MM.1S (cell line): ENCODE data around the gene CTNS.
"Not testable (repeated sequence)": the region's sequence is repeated elsewhere in the genome, so short reads cannot be mapped to it uniquely, and the experiment has no call there.

ENCODE experiments used
- DNase-seq: peaks from one replicate; pipeline ENCODE4 v3.0.0-alpha.2; 2015
- H2AFZ ChIP-seq: fragments of 300-600 bp; sonication (generic); 2 replicates; pipeline ENCODE4 v1.6.0; 2016; ENCODE audit warnings: antibody characterized with exemption, low read length
- H3F3A ChIP-seq: fragments of 300-600 bp; sonication (generic); 2 replicates; pipeline ENCODE4 v1.6.1; 2016; ENCODE audit warnings: mild to moderate bottlenecking, antibody characterized with exemption, low read length, moderate library complexity, mixed read lengths; ENCODE audit not compliant: insufficient read depth
- H3K27ac ChIP-seq: fragments of 300-600 bp; sonication (generic); 2 replicates; pipeline ENCODE4 v1.5.1; 2016; ENCODE audit warnings: mild to moderate bottlenecking, low read length
- H3K27me3 ChIP-seq: fragments of 300-600 bp; sonication (generic); replicated peaks from 2 replicates; pipeline ENCODE4 v1.6.0; 2016; ENCODE audit warnings: low read length; ENCODE audit not compliant: insufficient read depth
- H3K36me3 ChIP-seq: fragments of 300-600 bp; sonication (generic); replicated peaks from 2 replicates; pipeline ENCODE4 v1.6.1; 2016; ENCODE audit warnings: mild to moderate bottlenecking, low read length, mixed read lengths; ENCODE audit not compliant: insufficient read depth
- H3K4me1 ChIP-seq: fragments of 300-600 bp; sonication (generic); 2 replicates; pipeline ENCODE4 v1.6.1; 2016; ENCODE audit warnings: low read length, mixed read lengths
- H3K4me2 ChIP-seq: fragments of 300-600 bp; sonication (generic); 2 replicates; pipeline ENCODE4 v1.6.0; 2016; ENCODE audit warnings: low read depth, low read length
- H3K4me3 ChIP-seq: fragments of 300-600 bp; sonication (generic); 2 replicates; pipeline ENCODE4 v1.5.1; 2016; ENCODE audit warnings: low read length, mixed read lengths
- H3K79me2 ChIP-seq: fragments of 300-600 bp; sonication (generic); 2 replicates; pipeline ENCODE4 v1.6.1; 2016; ENCODE audit warnings: mixed run types, low read length, mixed read lengths
- H3K9ac ChIP-seq: fragments of 300-600 bp; sonication (generic); 2 replicates; pipeline ENCODE4 v1.6.1; 2016; ENCODE audit warnings: low read length, mixed read lengths
- H3K9me2 ChIP-seq: fragments of 300-600 bp; sonication (generic); replicated peaks from 2 replicates; pipeline ENCODE4 v1.6.1; 2016; ENCODE audit warnings: mild to moderate bottlenecking, low read length, mixed read lengths; ENCODE audit not compliant: insufficient read depth
- H3K9me3 ChIP-seq: fragments of 300-600 bp; sonication (generic); replicated peaks from 2 replicates; pipeline ENCODE4 v1.6.1; 2016; ENCODE audit warnings: mild to moderate bottlenecking, low read length, mixed read lengths; ENCODE audit not compliant: insufficient read depth
- H4K20me1 ChIP-seq: fragments of 300-600 bp; sonication (generic); 2 replicates; pipeline ENCODE4 v1.6.1; 2016; ENCODE audit warnings: mild to moderate bottlenecking, low read length, moderate library complexity, mixed read lengths; ENCODE audit not compliant: insufficient read depth
- EZH2 ChIP-seq: fragments of 300-600 bp; sonication (generic); optimal IDR thresholded peaks from 2 replicates; pipeline ENCODE3; 2017; ENCODE audit warnings: low read depth, mild to moderate bottlenecking, antibody characterized with exemption, low read length, mixed read lengths
- EZH2phosphoT487 ChIP-seq: fragments of 300-600 bp; sonication (generic); IDR thresholded peaks from 2 replicates; pipeline ENCODE4 v1.6.1; 2018; ENCODE audit warnings: antibody characterized with exemption, low read length
- TF ChIP-seq, protein P1 (sequence below): fragments of 300-600 bp; sonication (generic); IDR thresholded peaks from 2 replicates; pipeline ENCODE4 v1.5.1; 2016; ENCODE audit warnings: antibody characterized with exemption, low read length, mixed read lengths

The CTNS gene

DNA sequence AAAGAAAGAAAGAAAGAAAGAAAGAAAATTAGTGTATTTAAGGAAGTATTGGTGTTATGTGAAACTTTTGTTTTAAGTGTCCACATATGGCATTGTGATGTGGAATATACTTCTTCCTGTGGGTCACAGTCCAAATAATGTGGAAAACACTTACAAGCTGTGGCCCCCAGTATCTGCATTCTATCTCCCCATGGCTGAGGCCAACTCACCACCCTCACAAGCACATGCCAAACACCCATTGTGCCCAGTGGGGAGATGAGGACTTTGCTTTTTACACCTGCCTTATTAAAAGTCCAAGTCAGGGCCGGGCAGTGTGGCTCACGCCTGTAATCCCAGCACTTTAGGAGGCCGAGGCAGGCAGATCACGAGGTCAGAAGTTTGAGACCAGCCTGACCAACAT, 63.4 kb downstream of the CTNS start:
- Histone ChIP-seq H3K4me3 (no peak overlapping the region), H3K9ac (no peak overlapping the region), H4K20me1 (no peaks in the 10 kb centered on the region), H2AFZ (no peak overlapping the region), H3K36me3 (no peaks in the 10 kb centered on the region), H3F3A (no peaks in the 10 kb centered on the region), H3K4me1 (no peaks in the 10 kb centered on the region), H3K4me2 (no peak overlapping the region), H3K9me2 (no peaks in the 10 kb centered on the region), H3K27ac (no peak overlapping the region), H3K79me2 (peaks cover 9% of the 10 kb centered on the region), H3K27me3 (no peaks in the 10 kb centered on the region), H3K9me3 (no peaks in the 10 kb centered on the region)
- TF ChIP-seq EZH2 (no peak), EZH2phosphoT487 (no peak)
- TF ChIP-seq, protein P1, sequence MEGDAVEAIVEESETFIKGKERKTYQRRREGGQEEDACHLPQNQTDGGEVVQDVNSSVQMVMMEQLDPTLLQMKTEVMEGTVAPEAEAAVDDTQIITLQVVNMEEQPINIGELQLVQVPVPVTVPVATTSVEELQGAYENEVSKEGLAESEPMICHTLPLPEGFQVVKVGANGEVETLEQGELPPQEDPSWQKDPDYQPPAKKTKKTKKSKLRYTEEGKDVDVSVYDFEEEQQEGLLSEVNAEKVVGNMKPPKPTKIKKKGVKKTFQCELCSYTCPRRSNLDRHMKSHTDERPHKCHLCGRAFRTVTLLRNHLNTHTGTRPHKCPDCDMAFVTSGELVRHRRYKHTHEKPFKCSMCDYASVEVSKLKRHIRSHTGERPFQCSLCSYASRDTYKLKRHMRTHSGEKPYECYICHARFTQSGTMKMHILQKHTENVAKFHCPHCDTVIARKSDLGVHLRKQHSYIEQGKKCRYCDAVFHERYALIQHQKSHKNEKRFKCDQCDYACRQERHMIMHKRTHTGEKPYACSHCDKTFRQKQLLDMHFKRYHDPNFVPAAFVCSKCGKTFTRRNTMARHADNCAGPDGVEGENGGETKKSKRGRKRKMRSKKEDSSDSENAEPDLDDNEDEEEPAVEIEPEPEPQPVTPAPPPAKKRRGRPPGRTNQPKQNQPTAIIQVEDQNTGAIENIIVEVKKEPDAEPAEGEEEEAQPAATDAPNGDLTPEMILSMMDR: no peak
- no peak for DNase-seq

DNA sequence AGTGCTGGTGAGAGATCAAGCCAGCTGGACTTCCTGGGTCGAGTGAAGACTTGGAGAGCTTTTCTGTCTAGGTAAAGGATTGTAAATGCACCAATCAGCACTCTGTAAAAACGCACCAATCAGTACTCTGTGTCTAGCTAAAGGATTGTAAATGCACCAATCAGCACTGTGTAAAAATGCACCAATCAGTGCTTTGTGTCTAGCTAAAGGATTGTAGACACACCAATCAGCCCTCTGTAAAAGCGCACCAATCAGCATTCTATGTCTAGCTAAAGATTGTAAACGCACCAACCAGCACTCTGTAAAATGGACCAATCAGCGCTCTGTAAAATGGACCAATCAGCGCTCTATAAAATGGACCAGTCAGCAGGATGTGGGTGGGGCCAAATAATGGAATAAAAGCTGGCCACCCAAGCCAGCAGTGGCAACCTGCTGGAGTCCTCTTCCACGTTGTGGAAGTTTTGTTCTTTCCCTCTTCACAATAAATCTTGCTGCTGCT, 65.5 kb downstream of the CTNS start:
- not testable (repeated sequence) for H3F3A ChIP-seq

DNA sequence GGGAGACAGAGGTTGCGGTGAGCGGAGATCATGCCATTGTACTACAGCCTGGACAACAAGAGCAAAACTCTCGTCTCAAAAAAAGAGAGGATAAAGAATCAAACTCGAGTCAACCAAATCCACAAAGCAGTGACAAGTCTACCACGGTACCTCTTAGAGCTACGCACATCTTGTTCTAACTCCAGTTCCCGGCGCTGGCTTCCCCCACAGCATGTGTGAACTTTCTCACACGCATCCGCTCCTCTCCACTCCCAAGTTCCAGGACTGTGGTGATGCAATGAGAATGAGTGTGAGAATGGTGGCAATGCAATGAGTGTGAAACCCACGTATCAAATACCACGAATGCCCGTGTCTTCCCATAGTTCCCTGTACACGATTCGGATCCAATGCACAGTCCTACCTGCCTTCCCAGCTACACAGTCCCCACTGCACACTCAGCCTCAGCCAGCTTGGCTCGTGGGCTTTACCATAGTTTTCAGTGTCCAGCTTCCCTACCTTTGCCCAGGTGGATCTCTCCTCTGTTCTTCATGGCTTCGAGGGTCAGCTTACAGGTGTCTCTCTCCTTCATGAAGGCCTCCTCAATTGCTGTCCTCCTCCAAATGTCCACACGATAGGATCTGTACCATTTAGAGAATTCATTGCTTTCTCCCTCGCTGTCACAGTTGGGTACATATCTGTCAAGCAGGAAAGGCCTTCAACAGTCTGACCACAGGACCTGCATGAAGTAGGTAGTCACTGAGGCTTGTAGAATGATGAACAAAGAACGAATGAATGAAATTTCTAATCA, 68.6 kb downstream of the CTNS start:
- H3K27ac ChIP-seq: no peak overlapping the region
- H3K9me2 ChIP-seq: no peaks in the 10 kb centered on the region
- H3K79me2 ChIP-seq: no peaks in the 10 kb centered on the region
- H3K9me3 ChIP-seq: no peaks in the 10 kb centered on the region
- DNase-seq: no peak
- no peaks in the 10 kb centered on the region for H4K20me1 ChIP-seq
- no peaks in the 10 kb centered on the region for H3K36me3 ChIP-seq
- H3K27me3 ChIP-seq: no peaks in the 10 kb centered on the region
- H3K4me2 ChIP-seq: no peak overlapping the region
- H3K4me3 ChIP-seq: no peak overlapping the region
- peaks cover 4% of the 10 kb centered on the region; the same call in 1 of the 2 replicates for H3F3A ChIP-seq
- H3K4me1 ChIP-seq: peaks cover 17% of the 10 kb centered on the region
- H2AFZ ChIP-seq: no peak overlapping the region
- TF ChIP-seq EZH2phosphoT487 (no peak), EZH2 (no peak)
- TF ChIP-seq, protein P1: no peak
- no peak overlapping the region for H3K9ac ChIP-seq

More for the DNA sequence above, 65.5 kb downstream of the CTNS start:
- not testable (repeated sequence) for H3K9me2 ChIP-seq, H3K27me3 ChIP-seq, H3K9ac ChIP-seq, H3K27ac ChIP-seq, H3K36me3 ChIP-seq, H3K9me3 ChIP-seq, H2AFZ ChIP-seq, H4K20me1 ChIP-seq, H3K4me3 ChIP-seq, DNase-seq, H3K4me1 ChIP-seq, H3K79me2 ChIP-seq, H3K4me2 ChIP-seq

DNA sequence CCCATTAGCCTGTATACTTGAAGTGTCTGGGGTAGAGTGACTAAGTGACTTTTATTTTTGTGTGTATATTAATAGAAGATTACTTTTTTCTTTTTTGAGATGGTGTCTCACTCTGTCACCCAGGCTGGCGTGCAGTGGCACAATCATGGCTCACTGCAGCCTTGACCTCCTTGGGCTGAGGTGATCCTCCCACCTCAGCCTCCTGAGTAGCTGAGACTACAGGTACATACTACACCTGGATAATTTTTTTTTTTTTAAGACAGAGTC, 69.1 kb downstream of the CTNS start:
- H3K27me3 ChIP-seq, H4K20me1 ChIP-seq, H2AFZ ChIP-seq, H3K4me2 ChIP-seq, DNase-seq, H3K9me2 ChIP-seq, H3K27ac ChIP-seq, H3K36me3 ChIP-seq, H3K4me3 ChIP-seq, H3K9me3 ChIP-seq, H3K9ac ChIP-seq, H3F3A ChIP-seq, H3K79me2 ChIP-seq: not testable (repeated sequence)
- peaks cover 17% of the 10 kb centered on the region for H3K4me1 ChIP-seq
